HEK293 (cell line): ENCODE results near the gene IFT122.

Source experiments
- CTCF ChIP-seq: fragments of 450-650 bp; formaldehyde crosslinking; IDR thresholded peaks from 2 replicates; pipeline ENCODE4 v1.5.1; 2016; ENCODE audit warnings: missing biosample characterization, missing genetic modification characterization
- GFI1B ChIP-seq: fragments of 450-650 bp; formaldehyde crosslinking; IDR thresholded peaks from 2 replicates; pipeline ENCODE4 v1.5.1; 2016; ENCODE audit warnings: missing biosample characterization, missing genetic modification characterization
- PBX3 ChIP-seq: sonication (generic); formaldehyde crosslinking; IDR thresholded peaks from 2 replicates; pipeline ENCODE4 v1.8.1; 2022; ENCODE audit warnings: mild to moderate bottlenecking, moderate library complexity, missing genetic modification reagents
- REST ChIP-seq: fragments of 450-650 bp; formaldehyde crosslinking; IDR thresholded peaks from 2 replicates; pipeline ENCODE4 v1.5.1; 2016; ENCODE audit warnings: missing biosample characterization, missing genetic modification characterization
- YY1 ChIP-seq: fragments of 450-650 bp; formaldehyde crosslinking; IDR thresholded peaks from 2 replicates; pipeline ENCODE4 v1.5.1; 2018; ENCODE audit warnings: missing biosample characterization, missing genetic modification characterization
- ZBTB11 ChIP-seq: fragments of 450-650 bp; formaldehyde crosslinking; conservative IDR thresholded peaks from 2 replicates; pipeline ENCODE4 v1.5.1; 2016; ENCODE audit warnings: low read depth, missing biosample characterization, missing genetic modification characterization
- ZNF10 ChIP-seq: fragments of 450-650 bp; formaldehyde crosslinking; IDR thresholded peaks from 2 replicates; pipeline ENCODE4 v1.5.1; 2017; ENCODE audit warnings: missing biosample characterization, missing genetic modification characterization
- ZNF114 ChIP-seq: fragments of 450-650 bp; formaldehyde crosslinking; IDR thresholded peaks from 2 replicates; pipeline ENCODE4 v1.5.0; 2017; ENCODE audit warnings: missing biosample characterization, missing genetic modification characterization
- ZNF19 ChIP-seq: fragments of 450-650 bp; formaldehyde crosslinking; IDR thresholded peaks from 2 replicates; pipeline ENCODE4; 2016; ENCODE audit warnings: missing biosample characterization, missing genetic modification characterization, low read depth
- ZNF2 ChIP-seq: fragments of 450-650 bp; formaldehyde crosslinking; IDR thresholded peaks from 2 replicates; pipeline ENCODE4 v1.5.1; 2016; ENCODE audit warnings: missing biosample characterization, missing genetic modification characterization
- ZNF311 ChIP-seq: fragments of 450-650 bp; formaldehyde crosslinking; IDR thresholded peaks from 2 replicates; pipeline ENCODE4 v1.5.1; 2017; ENCODE audit warnings: missing biosample characterization, missing genetic modification characterization, borderline replicate concordance
- ZNF639 ChIP-seq: fragments of 450-650 bp; formaldehyde crosslinking; IDR thresholded peaks from 2 replicates; pipeline ENCODE4 v1.5.1; 2016; ENCODE audit warnings: missing biosample characterization, missing genetic modification characterization
- TF ChIP-seq, protein P1 (sequence below): fragments of 450-650 bp; formaldehyde crosslinking; IDR thresholded peaks from 2 replicates; pipeline ENCODE4 v1.5.1; 2016; ENCODE audit warnings: missing biosample characterization, missing genetic modification characterization, borderline replicate concordance

- no peak for TF ChIP-seq REST (tag by site-specific recombination)
- no peak for TF ChIP-seq CTCF (tag by site-specific recombination)
- TF ChIP-seq, protein P1, sequence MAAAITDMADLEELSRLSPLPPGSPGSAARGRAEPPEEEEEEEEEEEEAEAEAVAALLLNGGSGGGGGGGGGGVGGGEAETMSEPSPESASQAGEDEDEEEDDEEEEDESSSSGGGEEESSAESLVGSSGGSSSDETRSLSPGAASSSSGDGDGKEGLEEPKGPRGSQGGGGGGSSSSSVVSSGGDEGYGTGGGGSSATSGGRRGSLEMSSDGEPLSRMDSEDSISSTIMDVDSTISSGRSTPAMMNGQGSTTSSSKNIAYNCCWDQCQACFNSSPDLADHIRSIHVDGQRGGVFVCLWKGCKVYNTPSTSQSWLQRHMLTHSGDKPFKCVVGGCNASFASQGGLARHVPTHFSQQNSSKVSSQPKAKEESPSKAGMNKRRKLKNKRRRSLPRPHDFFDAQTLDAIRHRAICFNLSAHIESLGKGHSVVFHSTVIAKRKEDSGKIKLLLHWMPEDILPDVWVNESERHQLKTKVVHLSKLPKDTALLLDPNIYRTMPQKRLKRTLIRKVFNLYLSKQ (tag by site-specific recombination): no peak
- no peak for TF ChIP-seq ZBTB11 (tag by site-specific recombination)
- TF ChIP-seq ZNF639 (tag by site-specific recombination): no peak
- no peak for TF ChIP-seq YY1 (tag by site-specific recombination)
- TF ChIP-seq ZNF114 (tag by site-specific recombination): no peak
- no peak for TF ChIP-seq GFI1B (tag by site-specific recombination)
- no peak for TF ChIP-seq ZNF10 (tag by site-specific recombination)
- no peak for TF ChIP-seq PBX3 (CRISPR knock-in tag)
- no peak for TF ChIP-seq ZNF311
- TF ChIP-seq ZNF19 (tag by site-specific recombination): no peak
- TF ChIP-seq ZNF2 (tag by site-specific recombination): no peak
Measured at GRCh38 chr3:129519449-129519848, 79.4 kb downstream of the IFT122 start.
